Gastrocnemius medialis (tissue), 4 donors: Measurements from ENCODE around the gene VAMP8.
A peak's percentile ranks its signal among the peaks of the same experiment; 100 is the strongest.

Experiments
- POLR2A ChIP-seq, 2 donors: fragments of 450-650 bp; IDR thresholded peaks; one replicate each; pipeline ENCODE4 v1.6.1; 2017; ENCODE audit warnings: antibody characterized with exemption in 2 of 2, mild to moderate bottlenecking in 2 of 2, moderate library complexity in 2 of 2
- TF ChIP-seq, protein P1 (sequence below), 5 experiments: fragments of 450-650 bp in 3 of 5; fragments of 200-600 bp in 2 of 5; sonication (generic) in 2 of 5; IDR thresholded peaks in 4 of 5; conservative IDR thresholded peaks in 1 of 5; 1 replicate in 4 of 5; 2 replicates in 1 of 5; pipeline ENCODE4 v1.5.1; 2016 to 2019; ENCODE audit warnings: antibody characterized with exemption in 5 of 5, mild to moderate bottlenecking in 3 of 5, moderate library complexity in 3 of 5

DNA sequence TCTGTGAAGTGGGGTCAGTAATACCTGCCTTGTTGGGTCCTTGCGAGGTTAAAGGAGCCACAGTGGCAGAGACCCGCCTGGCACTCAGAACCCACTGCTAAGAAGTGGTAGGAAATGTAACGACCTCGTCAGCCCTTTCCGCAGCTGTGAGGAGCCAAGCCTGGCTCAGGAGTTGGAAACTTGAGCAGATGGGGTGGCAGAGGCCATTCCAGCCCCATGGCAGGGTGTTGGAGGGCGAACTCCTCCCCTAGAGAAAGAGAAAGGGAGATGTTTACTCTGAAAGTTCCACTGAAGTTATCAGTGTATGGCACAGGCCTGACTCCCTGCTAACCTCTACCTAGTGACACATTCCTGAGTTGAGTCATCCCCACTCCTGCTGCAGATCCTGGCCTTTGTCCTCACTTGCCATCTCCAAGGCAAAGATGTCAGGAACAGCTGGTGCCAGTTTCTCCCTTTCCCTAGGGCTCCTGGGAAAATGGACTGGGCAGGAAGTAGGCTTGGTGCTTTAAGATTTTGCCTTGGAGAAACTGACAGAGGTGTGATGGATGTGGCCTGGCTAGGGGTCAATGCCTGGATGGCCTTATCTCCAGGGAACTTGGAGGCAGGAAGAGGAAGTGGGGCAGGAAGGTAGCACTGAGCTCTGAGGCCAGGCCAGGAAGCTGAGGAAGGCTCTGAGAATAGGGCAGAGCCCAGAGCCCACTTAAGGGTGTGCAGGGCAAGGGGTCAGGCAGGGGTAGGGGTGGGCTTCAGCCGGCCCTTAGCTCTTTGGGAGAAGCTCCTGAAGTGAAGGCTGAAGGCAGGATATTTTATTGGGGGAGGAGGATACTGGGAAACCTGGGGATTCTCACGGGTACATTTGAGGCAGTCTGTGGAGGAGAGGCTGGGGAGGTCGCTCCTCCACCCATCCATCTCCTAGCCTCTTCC, 7.7 kb downstream of the VAMP8 start:
- TF ChIP-seq POLR2A (IDR thresholded peaks at IDR 0.05) = peak in 1 of 2 donors; percentile 38
- TF ChIP-seq, protein P1, sequence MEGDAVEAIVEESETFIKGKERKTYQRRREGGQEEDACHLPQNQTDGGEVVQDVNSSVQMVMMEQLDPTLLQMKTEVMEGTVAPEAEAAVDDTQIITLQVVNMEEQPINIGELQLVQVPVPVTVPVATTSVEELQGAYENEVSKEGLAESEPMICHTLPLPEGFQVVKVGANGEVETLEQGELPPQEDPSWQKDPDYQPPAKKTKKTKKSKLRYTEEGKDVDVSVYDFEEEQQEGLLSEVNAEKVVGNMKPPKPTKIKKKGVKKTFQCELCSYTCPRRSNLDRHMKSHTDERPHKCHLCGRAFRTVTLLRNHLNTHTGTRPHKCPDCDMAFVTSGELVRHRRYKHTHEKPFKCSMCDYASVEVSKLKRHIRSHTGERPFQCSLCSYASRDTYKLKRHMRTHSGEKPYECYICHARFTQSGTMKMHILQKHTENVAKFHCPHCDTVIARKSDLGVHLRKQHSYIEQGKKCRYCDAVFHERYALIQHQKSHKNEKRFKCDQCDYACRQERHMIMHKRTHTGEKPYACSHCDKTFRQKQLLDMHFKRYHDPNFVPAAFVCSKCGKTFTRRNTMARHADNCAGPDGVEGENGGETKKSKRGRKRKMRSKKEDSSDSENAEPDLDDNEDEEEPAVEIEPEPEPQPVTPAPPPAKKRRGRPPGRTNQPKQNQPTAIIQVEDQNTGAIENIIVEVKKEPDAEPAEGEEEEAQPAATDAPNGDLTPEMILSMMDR (IDR thresholded peaks at IDR 0.05 in 4 of 5, conservative IDR thresholded peaks at IDR 0.05 in 1 of 5) = no peak
